ENCODE data around the gene TERB1.

The TERB1 gene

DNA sequence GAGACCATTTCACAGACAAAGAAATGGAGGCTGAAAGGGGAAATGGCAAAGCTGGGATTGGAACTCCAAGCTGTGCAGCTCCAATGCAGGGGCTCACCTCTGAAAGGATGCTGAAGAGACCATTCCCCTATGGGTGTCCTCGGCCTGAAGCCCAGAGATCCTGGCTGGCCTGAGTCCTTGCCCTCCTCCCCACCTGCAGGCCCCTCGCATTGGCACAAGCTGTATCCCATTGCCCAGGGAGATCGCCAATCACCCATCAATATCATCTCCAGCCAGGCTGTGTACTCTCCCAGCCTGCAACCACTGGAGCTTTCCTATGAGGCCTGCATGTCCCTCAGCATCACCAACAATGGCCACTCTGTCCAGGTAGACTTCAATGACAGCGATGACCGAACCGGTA lies 45.4 kb upstream of the TERB1 start:
- Histone ChIP-seq H3K9ac (ENCODE audit: low read depth, low read length, poor library complexity, severe bottlenecking) (no peak overlapping the region), H4K20me1 (ENCODE audit: insufficient read depth, low read length, poor library complexity, severe bottlenecking) (no peaks in the 10 kb centered on the region), H3K79me2 (ENCODE audit: insufficient read depth, low read length) (no peaks in the 10 kb centered on the region), H3K4me1 (ENCODE audit: insufficient read depth, low read length, poor library complexity, severe bottlenecking) (no peaks in the 10 kb centered on the region), H3K9me3 (ENCODE audit: insufficient read depth, low read depth, low read length) (no peaks in the 10 kb centered on the region), H3K4me3 (ENCODE audit: low read length, poor library complexity, severe bottlenecking) (no peak overlapping the region), H3K9me2 (replicated peaks; ENCODE audit: low read depth, low read length) (no peaks in the 10 kb centered on the region), H3F3A (ENCODE audit: low read depth) (no peaks in the 10 kb centered on the region), H3K27me3 (ENCODE audit: insufficient read depth, low read length, poor library complexity, severe bottlenecking) (no peaks in the 10 kb centered on the region), H3K36me3 (ENCODE audit: insufficient read depth, low read length) (no peaks in the 10 kb centered on the region), H2AFZ (ENCODE audit: low read length) (no peak overlapping the region), H3K4me2 (ENCODE audit: low read depth, low read length, poor library complexity, severe bottlenecking) (no peak overlapping the region)
- no peak for TF ChIP-seq EZH2phosphoT487 (IDR thresholded peaks at IDR 0.05; ENCODE audit: borderline replicate concordance)
- TF ChIP-seq, protein P1, sequence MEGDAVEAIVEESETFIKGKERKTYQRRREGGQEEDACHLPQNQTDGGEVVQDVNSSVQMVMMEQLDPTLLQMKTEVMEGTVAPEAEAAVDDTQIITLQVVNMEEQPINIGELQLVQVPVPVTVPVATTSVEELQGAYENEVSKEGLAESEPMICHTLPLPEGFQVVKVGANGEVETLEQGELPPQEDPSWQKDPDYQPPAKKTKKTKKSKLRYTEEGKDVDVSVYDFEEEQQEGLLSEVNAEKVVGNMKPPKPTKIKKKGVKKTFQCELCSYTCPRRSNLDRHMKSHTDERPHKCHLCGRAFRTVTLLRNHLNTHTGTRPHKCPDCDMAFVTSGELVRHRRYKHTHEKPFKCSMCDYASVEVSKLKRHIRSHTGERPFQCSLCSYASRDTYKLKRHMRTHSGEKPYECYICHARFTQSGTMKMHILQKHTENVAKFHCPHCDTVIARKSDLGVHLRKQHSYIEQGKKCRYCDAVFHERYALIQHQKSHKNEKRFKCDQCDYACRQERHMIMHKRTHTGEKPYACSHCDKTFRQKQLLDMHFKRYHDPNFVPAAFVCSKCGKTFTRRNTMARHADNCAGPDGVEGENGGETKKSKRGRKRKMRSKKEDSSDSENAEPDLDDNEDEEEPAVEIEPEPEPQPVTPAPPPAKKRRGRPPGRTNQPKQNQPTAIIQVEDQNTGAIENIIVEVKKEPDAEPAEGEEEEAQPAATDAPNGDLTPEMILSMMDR (conservative IDR thresholded peaks at IDR 0.05; ENCODE audit: low read length), result no peak

- no peak for TF ChIP-seq EZH2phosphoT487 (IDR thresholded peaks at IDR 0.05; ENCODE audit: borderline replicate concordance)
- TF ChIP-seq, protein P1 (conservative IDR thresholded peaks at IDR 0.05; ENCODE audit: low read length), result no peak
- Histone ChIP-seq H2AFZ (ENCODE audit: low read length) (no peak overlapping the region), H3K4me3 (ENCODE audit: low read length, poor library complexity, severe bottlenecking) (no peak overlapping the region), H3K9ac (ENCODE audit: low read depth, low read length, poor library complexity, severe bottlenecking) (no peak overlapping the region), H3K9me3 (ENCODE audit: insufficient read depth, low read depth, low read length) (no peaks in the 10 kb centered on the region), H3K36me3 (ENCODE audit: insufficient read depth, low read length) (no peaks in the 10 kb centered on the region), H3K9me2 (replicated peaks; ENCODE audit: low read depth, low read length) (no peaks in the 10 kb centered on the region), H3F3A (ENCODE audit: low read depth) (no peaks in the 10 kb centered on the region), H3K4me2 (ENCODE audit: low read depth, low read length, poor library complexity, severe bottlenecking) (no peak overlapping the region), H3K27me3 (ENCODE audit: insufficient read depth, low read length, poor library complexity, severe bottlenecking) (no peaks in the 10 kb centered on the region), H3K79me2 (ENCODE audit: insufficient read depth, low read length) (no peaks in the 10 kb centered on the region), H3K4me1 (ENCODE audit: insufficient read depth, low read length, poor library complexity, severe bottlenecking) (no peaks in the 10 kb centered on the region), H4K20me1 (ENCODE audit: insufficient read depth, low read length, poor library complexity, severe bottlenecking) (no peaks in the 10 kb centered on the region)
Measured at GRCh38 chr16:66846266-66846665, 44.9 kb upstream of the TERB1 start.

- Histone ChIP-seq H3K4me2 (ENCODE audit: low read depth, low read length, poor library complexity, severe bottlenecking) (no peak overlapping the region), H4K20me1 (ENCODE audit: insufficient read depth, low read length, poor library complexity, severe bottlenecking) (no peaks in the 10 kb centered on the region), H3K9me3 (ENCODE audit: insufficient read depth, low read depth, low read length) (no peaks in the 10 kb centered on the region), H3K4me1 (ENCODE audit: insufficient read depth, low read length, poor library complexity, severe bottlenecking) (no peaks in the 10 kb centered on the region), H3K79me2 (ENCODE audit: insufficient read depth, low read length) (no peaks in the 10 kb centered on the region), H3F3A (ENCODE audit: low read depth) (no peaks in the 10 kb centered on the region), H3K36me3 (ENCODE audit: insufficient read depth, low read length) (no peaks in the 10 kb centered on the region), H3K27me3 (ENCODE audit: insufficient read depth, low read length, poor library complexity, severe bottlenecking) (no peaks in the 10 kb centered on the region), H3K9me2 (replicated peaks; ENCODE audit: low read depth, low read length) (no peaks in the 10 kb centered on the region), H3K9ac (ENCODE audit: low read depth, low read length, poor library complexity, severe bottlenecking) (no peak overlapping the region), H3K4me3 (ENCODE audit: low read length, poor library complexity, severe bottlenecking) (no peak overlapping the region), H2AFZ (ENCODE audit: low read length) (no peak overlapping the region)
- TF ChIP-seq, protein P1 (conservative IDR thresholded peaks at IDR 0.05; ENCODE audit: low read length), result no peak
- no peak for TF ChIP-seq EZH2phosphoT487 (IDR thresholded peaks at IDR 0.05; ENCODE audit: borderline replicate concordance)
Measured at GRCh38 chr16:66845791-66846221, 44.4 kb upstream of the TERB1 start.

All from Loucy (cell line).